IPS-18a (cell line): ENCODE results near the gene RAPGEF2.

Source experiments
- H3K27ac ChIP-seq: one replicate; pipeline ENCODE4 v1.5.1; 2013; ENCODE audit warnings: low read length
- H3K27me3 ChIP-seq: one replicate; pipeline ENCODE4 v1.6.1; 2013; ENCODE audit warnings: mild to moderate bottlenecking, low read length; ENCODE audit not compliant: control insufficient read depth, insufficient read depth
- H3K36me3 ChIP-seq: one replicate; pipeline ENCODE4 v1.6.1; 2013; ENCODE audit warnings: low read depth, low read length; ENCODE audit not compliant: control insufficient read depth
- H3K4me1 ChIP-seq: one replicate; pipeline ENCODE4 v1.6.1; 2013; ENCODE audit warnings: low read depth, low read length; ENCODE audit not compliant: control insufficient read depth
- H3K4me3 ChIP-seq: one replicate; pipeline ENCODE4 v1.5.1; 2013; ENCODE audit warnings: low read length
- H3K9ac ChIP-seq: one replicate; pipeline ENCODE4 v1.6.1; 2013; ENCODE audit warnings: mild to moderate bottlenecking, low read length, moderate library complexity
- H3K9me3 ChIP-seq: one replicate; pipeline ENCODE4 v1.6.1; 2013; ENCODE audit warnings: low read depth, low read length; ENCODE audit not compliant: control insufficient read depth

The RAPGEF2 gene

GRCh38 chr4:159142241-159142640 is 39.4 kb downstream of the RAPGEF2 start:
- Histone ChIP-seq H3K27me3 (no peaks in the 10 kb centered on the region), H3K27ac (no peak overlapping the region), H3K36me3 (no peaks in the 10 kb centered on the region), H3K9me3 (no peaks in the 10 kb centered on the region), H3K9ac (no peak overlapping the region), H3K4me1 (peaks cover 5% of the 10 kb centered on the region), H3K4me3 (no peak overlapping the region)

GRCh38 chr4:159142681-159143384 is 40.0 kb downstream of the RAPGEF2 start:
- no peaks in the 10 kb centered on the region for H3K36me3 ChIP-seq
- H3K9me3 ChIP-seq = no peaks in the 10 kb centered on the region
- H3K4me3 ChIP-seq = no peak overlapping the region
- H3K27me3 ChIP-seq = no peaks in the 10 kb centered on the region
- H3K9ac ChIP-seq = no peak overlapping the region
- no peak overlapping the region for H3K27ac ChIP-seq
- H3K4me1 ChIP-seq = peaks cover 5% of the 10 kb centered on the region

- Histone ChIP-seq H3K4me1 (peaks cover 5% of the 10 kb centered on the region), H3K4me3 (no peak overlapping the region), H3K9ac (no peak overlapping the region), H3K36me3 (no peaks in the 10 kb centered on the region), H3K9me3 (no peaks in the 10 kb centered on the region), H3K27me3 (no peaks in the 10 kb centered on the region), H3K27ac (no peak overlapping the region)
Measured at GRCh38 chr4:159143687-159144086, 40.8 kb downstream of the RAPGEF2 start.

GRCh38 chr4:159144112-159144694 is 41.3 kb downstream of the RAPGEF2 start:
- Histone ChIP-seq H3K4me3 (no peak overlapping the region), H3K36me3 (no peaks in the 10 kb centered on the region), H3K9me3 (no peaks in the 10 kb centered on the region), H3K27ac (no peak overlapping the region), H3K27me3 (no peaks in the 10 kb centered on the region), H3K9ac (no peak overlapping the region), H3K4me1 (peaks cover 5% of the 10 kb centered on the region)

GRCh38 chr4:159145318-159145991 is 42.6 kb downstream of the RAPGEF2 start:
- Histone ChIP-seq H3K4me1 (peaks cover 7% of the 10 kb centered on the region), H3K9me3 (no peaks in the 10 kb centered on the region), H3K4me3 (no peak overlapping the region), H3K27me3 (no peaks in the 10 kb centered on the region), H3K36me3 (no peaks in the 10 kb centered on the region), H3K9ac (no peak overlapping the region), H3K27ac (no peak overlapping the region)

- Histone ChIP-seq H3K27me3 (no peaks in the 10 kb centered on the region), H3K4me3 (no peak overlapping the region), H3K4me1 (peaks cover 12% of the 10 kb centered on the region), H3K36me3 (no peaks in the 10 kb centered on the region), H3K9ac (no peak overlapping the region), H3K27ac (no peak overlapping the region), H3K9me3 (no peaks in the 10 kb centered on the region)
Measured at GRCh38 chr4:159145992-159146330, 43.1 kb downstream of the RAPGEF2 start.

- H3K9me3 ChIP-seq = no peaks in the 10 kb centered on the region
Measured at GRCh38 chr4:159146488-159146887, 43.6 kb downstream of the RAPGEF2 start.

GRCh38 chr4:159148441-159148840 is 45.6 kb downstream of the RAPGEF2 start:
- Histone ChIP-seq H3K36me3 (no peaks in the 10 kb centered on the region), H3K27ac (no peak overlapping the region), H3K4me3 (no peak overlapping the region), H3K9ac (no peak overlapping the region), H3K4me1 (peaks cover 14% of the 10 kb centered on the region), H3K9me3 (no peaks in the 10 kb centered on the region), H3K27me3 (no peaks in the 10 kb centered on the region)

More at GRCh38 chr4:159146488-159146887, 43.6 kb downstream of the RAPGEF2 start:
- H3K27ac ChIP-seq = no peak overlapping the region
- H3K36me3 ChIP-seq = no peaks in the 10 kb centered on the region
- H3K4me1 ChIP-seq = peaks cover 14% of the 10 kb centered on the region
- no peak overlapping the region for H3K4me3 ChIP-seq
- H3K9ac ChIP-seq = no peak overlapping the region
- H3K27me3 ChIP-seq = no peaks in the 10 kb centered on the region

GRCh38 chr4:159149666-159150065 is 46.8 kb downstream of the RAPGEF2 start:
- no peaks in the 10 kb centered on the region for H3K9me3 ChIP-seq
- peaks cover 14% of the 10 kb centered on the region for H3K4me1 ChIP-seq
- no peak overlapping the region for H3K9ac ChIP-seq
- H3K27me3 ChIP-seq = no peaks in the 10 kb centered on the region
- no peaks in the 10 kb centered on the region for H3K36me3 ChIP-seq
- H3K4me3 ChIP-seq = no peak overlapping the region
- no peak overlapping the region for H3K27ac ChIP-seq

- Histone ChIP-seq H3K4me3 (no peak overlapping the region), H3K4me1 (peaks cover 14% of the 10 kb centered on the region), H3K36me3 (no peaks in the 10 kb centered on the region), H3K9ac (no peak overlapping the region), H3K27me3 (no peaks in the 10 kb centered on the region), H3K9me3 (no peaks in the 10 kb centered on the region), H3K27ac (no peak overlapping the region)
Measured at GRCh38 chr4:159150396-159150795, 47.5 kb downstream of the RAPGEF2 start.

- H3K36me3 ChIP-seq = no peaks in the 10 kb centered on the region
- no peak overlapping the region for H3K9ac ChIP-seq
- H3K9me3 ChIP-seq = no peaks in the 10 kb centered on the region
- H3K27me3 ChIP-seq = no peaks in the 10 kb centered on the region
- H3K27ac ChIP-seq = no peak overlapping the region
- peaks cover 14% of the 10 kb centered on the region for H3K4me1 ChIP-seq
- no peak overlapping the region for H3K4me3 ChIP-seq
Measured at GRCh38 chr4:159150821-159151390, 48.0 kb downstream of the RAPGEF2 start.
